WERI-Rb-1 (cell line): ENCODE measurements around the gene KLRF2.

Experiments
- DNase-seq: peaks from one replicate; pipeline ENCODE4 v3.0.0-alpha.2; 2020
- H3K27ac ChIP-seq: fragments of 250-450 bp; sonication (Bioruptor Pico); 2 replicates; pipeline ENCODE4 v1.5.1; 2020; ENCODE audit warnings: mild to moderate bottlenecking, moderate library complexity
- H3K27me3 ChIP-seq: fragments of 250-450 bp; sonication (Bioruptor Pico); 2 replicates; pipeline ENCODE4 v1.5.1; 2021; ENCODE audit warnings: mild to moderate bottlenecking, low read depth, moderate library complexity; ENCODE audit not compliant: insufficient read depth, severe bottlenecking
- H3K36me3 ChIP-seq: fragments of 250-450 bp; sonication (Bioruptor Pico); 2 replicates; pipeline ENCODE4 v1.5.1; 2020; ENCODE audit warnings: mild to moderate bottlenecking, moderate library complexity
- H3K4me3 ChIP-seq: 2 replicates; pipeline ENCODE4 v1.5.1; 2011; ENCODE audit warnings: low read depth, mild to moderate bottlenecking, control low read depth, low read length
- H3K9me3 ChIP-seq: fragments of 250-450 bp; sonication (Bioruptor Pico); 2 replicates; pipeline ENCODE4 v1.5.1; 2021; ENCODE audit warnings: mild to moderate bottlenecking, moderate library complexity; ENCODE audit not compliant: severe bottlenecking
- TF ChIP-seq, protein P1 (sequence below): IDR thresholded peaks from 2 replicates; pipeline ENCODE4 v1.5.1; 2011; ENCODE audit warnings: low read depth, mild to moderate bottlenecking, control low read depth, inconsistent platforms, low read length

KLRF2 gene

DNA sequence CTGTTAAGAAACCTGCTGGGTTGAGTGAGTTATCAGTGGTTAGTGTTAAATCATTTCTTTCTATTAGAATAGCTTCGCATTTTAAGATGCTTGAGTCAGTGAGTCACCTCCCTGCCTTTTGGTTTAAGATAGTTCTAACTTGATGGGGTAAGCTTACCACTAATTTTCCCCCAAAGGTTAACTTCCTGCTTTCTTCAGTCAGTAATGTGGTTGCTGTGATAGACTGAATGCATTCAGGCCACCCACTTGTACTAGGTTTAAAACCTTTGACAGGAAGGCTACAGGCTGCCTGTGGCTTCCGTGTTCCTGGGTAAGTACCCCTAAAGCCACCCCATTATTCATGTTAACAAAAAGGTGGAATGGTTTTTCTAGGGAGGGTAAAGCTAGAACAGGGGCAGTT is 25.6 kb downstream of the KLRF2 start:
- no peak overlapping the region for H3K4me3 ChIP-seq
- H3K27ac ChIP-seq, result no peak overlapping the region
- H3K27me3 ChIP-seq, result no peaks in the 10 kb centered on the region
- TF ChIP-seq, protein P1, sequence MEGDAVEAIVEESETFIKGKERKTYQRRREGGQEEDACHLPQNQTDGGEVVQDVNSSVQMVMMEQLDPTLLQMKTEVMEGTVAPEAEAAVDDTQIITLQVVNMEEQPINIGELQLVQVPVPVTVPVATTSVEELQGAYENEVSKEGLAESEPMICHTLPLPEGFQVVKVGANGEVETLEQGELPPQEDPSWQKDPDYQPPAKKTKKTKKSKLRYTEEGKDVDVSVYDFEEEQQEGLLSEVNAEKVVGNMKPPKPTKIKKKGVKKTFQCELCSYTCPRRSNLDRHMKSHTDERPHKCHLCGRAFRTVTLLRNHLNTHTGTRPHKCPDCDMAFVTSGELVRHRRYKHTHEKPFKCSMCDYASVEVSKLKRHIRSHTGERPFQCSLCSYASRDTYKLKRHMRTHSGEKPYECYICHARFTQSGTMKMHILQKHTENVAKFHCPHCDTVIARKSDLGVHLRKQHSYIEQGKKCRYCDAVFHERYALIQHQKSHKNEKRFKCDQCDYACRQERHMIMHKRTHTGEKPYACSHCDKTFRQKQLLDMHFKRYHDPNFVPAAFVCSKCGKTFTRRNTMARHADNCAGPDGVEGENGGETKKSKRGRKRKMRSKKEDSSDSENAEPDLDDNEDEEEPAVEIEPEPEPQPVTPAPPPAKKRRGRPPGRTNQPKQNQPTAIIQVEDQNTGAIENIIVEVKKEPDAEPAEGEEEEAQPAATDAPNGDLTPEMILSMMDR, result no peak
- no peak for DNase-seq
- H3K36me3 ChIP-seq, result no peaks in the 10 kb centered on the region
- peaks cover 17% of the 10 kb centered on the region for H3K9me3 ChIP-seq

DNA sequence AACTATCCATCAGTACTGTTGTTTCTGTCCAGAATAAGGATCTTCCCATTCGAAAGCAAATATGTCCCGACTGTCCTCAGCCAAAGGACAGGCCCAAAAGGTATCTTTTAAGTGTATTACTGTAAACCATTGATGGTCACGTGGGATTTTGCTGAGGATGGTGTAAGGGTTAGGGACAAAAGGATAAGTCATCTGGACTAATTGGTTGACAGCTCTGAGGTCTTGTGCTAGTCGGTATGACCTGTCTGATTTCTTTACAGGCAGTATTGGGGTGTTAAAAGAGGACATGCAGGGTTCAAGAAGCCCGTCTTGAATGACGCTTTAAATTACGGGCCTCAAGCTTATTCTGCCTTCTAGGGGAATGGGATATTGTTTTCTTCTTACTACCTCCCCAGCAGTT is 26.5 kb downstream of the KLRF2 start:
- no peaks in the 10 kb centered on the region for H3K36me3 ChIP-seq
- H3K4me3 ChIP-seq, result no peak overlapping the region
- TF ChIP-seq, protein P1, result no peak
- peaks cover 17% of the 10 kb centered on the region for H3K9me3 ChIP-seq
- no peak overlapping the region for H3K27ac ChIP-seq
- no peak for DNase-seq
- H3K27me3 ChIP-seq, result no peaks in the 10 kb centered on the region

DNA sequence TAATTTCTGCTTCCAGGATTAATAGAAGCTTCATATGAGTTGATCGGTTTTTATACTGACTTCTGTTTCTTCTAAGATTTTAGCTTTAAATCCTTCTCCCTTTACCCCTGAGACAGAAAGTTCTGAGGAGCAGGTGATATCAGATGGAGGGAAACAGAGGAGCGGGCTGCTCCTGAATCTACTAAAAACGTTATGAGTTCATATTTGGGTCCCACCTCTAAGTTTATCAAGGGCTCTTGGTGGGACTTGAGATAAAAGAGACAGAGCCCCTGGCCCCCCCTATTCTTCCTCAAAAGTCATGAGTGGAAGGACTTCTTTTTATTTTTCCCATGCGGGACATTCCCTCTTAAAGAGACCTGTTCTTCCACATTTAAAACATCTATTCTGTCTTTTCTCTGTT is 27.1 kb downstream of the KLRF2 start:
- H3K27ac ChIP-seq, result no peak overlapping the region
- TF ChIP-seq, protein P1, result no peak
- no peak for DNase-seq
- H3K4me3 ChIP-seq, result no peak overlapping the region
- peaks cover 17% of the 10 kb centered on the region for H3K9me3 ChIP-seq
- no peaks in the 10 kb centered on the region for H3K27me3 ChIP-seq
- no peaks in the 10 kb centered on the region for H3K36me3 ChIP-seq

DNA sequence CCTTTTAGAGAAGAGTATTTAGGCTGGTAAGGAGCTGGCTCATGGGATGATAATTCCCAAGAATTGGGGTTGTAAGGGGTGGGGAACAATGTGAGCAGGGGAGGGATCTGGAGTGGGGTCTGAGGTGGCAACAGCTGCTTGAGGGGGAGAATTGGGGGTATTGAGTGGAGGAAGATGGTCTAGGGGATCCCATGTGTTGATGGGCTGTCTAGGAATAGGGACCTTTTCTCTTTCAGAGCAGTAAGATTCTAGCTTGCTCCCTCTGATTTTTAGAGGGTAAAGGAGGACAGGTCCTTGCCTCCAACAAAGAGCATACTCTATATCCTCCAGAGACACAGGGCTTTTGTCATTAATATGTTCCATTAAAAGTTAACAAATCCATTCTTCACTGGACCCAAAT is 28.4 kb downstream of the KLRF2 start:
- Histone ChIP-seq H3K27me3 (no peaks in the 10 kb centered on the region), H3K4me3 (no peak overlapping the region), H3K27ac (no peak overlapping the region), H3K9me3 (peaks cover 17% of the 10 kb centered on the region), H3K36me3 (no peaks in the 10 kb centered on the region)
- TF ChIP-seq, protein P1, result no peak
- DNase-seq, result no peak

DNA sequence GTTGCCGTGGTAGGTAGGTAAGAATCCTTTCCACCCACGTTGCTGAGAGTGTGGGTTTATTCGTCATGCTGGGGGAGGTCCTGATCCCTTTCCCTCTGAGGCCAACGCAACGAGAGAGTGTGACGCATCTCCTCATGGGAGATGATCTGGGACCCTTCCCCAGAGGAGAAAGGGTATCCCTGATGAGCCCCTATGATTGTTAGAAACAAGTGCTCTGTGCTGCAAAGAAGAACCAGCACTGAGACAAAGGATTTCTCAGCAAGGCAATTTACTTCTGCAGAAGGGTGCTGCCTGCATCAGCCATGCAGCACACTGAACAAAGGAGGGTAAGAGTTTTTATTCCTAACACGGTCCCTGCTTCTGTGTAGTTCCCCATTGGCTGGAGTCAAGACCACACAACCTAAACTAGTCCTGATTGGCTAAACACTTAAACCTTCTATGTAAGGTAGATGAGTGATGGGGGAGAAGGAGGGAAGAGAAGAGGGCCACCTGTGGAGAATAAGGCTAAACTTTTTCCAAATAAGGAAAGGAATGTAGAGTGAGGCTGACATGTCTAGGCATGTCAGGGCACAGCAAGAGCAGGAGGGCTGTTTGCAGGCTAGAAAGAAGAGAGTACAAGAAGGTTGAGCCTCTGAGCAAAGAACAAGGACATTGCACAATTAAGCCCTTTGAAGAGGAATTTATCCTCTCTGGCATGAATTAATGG is 29.6 kb downstream of the KLRF2 start:
- no peaks in the 10 kb centered on the region for H3K27me3 ChIP-seq
- peaks cover 17% of the 10 kb centered on the region for H3K9me3 ChIP-seq
- no peak overlapping the region for H3K4me3 ChIP-seq
- DNase-seq, result no peak
- H3K36me3 ChIP-seq, result no peaks in the 10 kb centered on the region
- no peak overlapping the region for H3K27ac ChIP-seq
- TF ChIP-seq, protein P1, result no peak

DNA sequence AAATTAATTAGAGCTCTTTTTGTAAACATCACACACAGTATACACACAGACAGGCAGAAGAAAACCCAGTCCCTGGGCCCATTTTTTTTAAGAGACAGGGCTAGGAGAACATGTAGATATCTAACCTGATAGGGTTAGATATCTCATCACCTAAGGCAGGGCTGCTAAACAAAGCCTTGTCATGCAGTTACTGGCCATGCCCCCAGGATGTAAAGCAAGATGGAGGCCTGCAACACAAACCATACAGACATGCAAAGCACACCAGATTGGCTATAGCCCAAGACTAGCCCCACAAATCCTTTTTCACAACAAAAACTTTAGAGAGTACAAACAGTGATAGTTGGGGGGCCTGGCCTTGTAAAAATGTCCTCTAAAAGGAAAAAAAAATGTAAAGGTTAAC is 30.4 kb downstream of the KLRF2 start:
- Histone ChIP-seq H3K27ac (no peak overlapping the region), H3K9me3 (peaks cover 17% of the 10 kb centered on the region), H3K4me3 (no peak overlapping the region), H3K27me3 (no peaks in the 10 kb centered on the region), H3K36me3 (no peaks in the 10 kb centered on the region)
- no peak for DNase-seq
- TF ChIP-seq, protein P1, result no peak
